Transverse colon (tissue), 4 donors: ENCODE data around the gene TBX5. TPM values are rescaled to one million over a fixed set of nuclear protein-coding genes. Genes with fewer than 3 reads are reported as not detected.

ENCODE experiments used
- DNase-seq: peaks from one replicate; pipeline ENCODE4 v3.0.0-alpha.2; 2019
- H3K27ac ChIP-seq, 4 donors: fragments of 200-600 bp; sonication (generic); 2 replicates each; pipeline ENCODE4 v1.5.1; 2016 to 2018; ENCODE audit warnings: inconsistent platforms in 4 of 4
- H3K27me3 ChIP-seq: fragments of 200-600 bp; sonication (generic); 2 replicates; pipeline ENCODE4 v1.5.1; 2017; ENCODE audit warnings: inconsistent platforms
- H3K36me3 ChIP-seq, 4 donors: fragments of 200-600 bp; sonication (generic); 2 replicates each; pipeline ENCODE4 v1.5.1; 2017 to 2019; ENCODE audit warnings: inconsistent platforms in 4 of 4
- H3K4me1 ChIP-seq, 4 donors: fragments of 200-600 bp; sonication (generic); 2 replicates each; pipeline ENCODE4 v1.5.1; 2017 to 2020; ENCODE audit warnings: inconsistent platforms in 4 of 4
- H3K4me3 ChIP-seq, 4 donors: fragments of 200-600 bp; sonication (generic); 1 replicate in 1 of 4; 2 replicates in 3 of 4; pipeline versions ENCODE4 v1.5.1 to v1.6.1; 2017 to 2019; ENCODE audit warnings: inconsistent platforms in 4 of 4
- H3K9me3 ChIP-seq, 2 donors: fragments of 200-600 bp; sonication (generic); 2 replicates each; pipeline ENCODE4 v1.5.1; 2017 to 2019; ENCODE audit warnings: inconsistent platforms in 2 of 2
- CTCF ChIP-seq, 5 experiments: fragments of 200-600 bp in 3 of 5; fragments of 450-650 bp in 2 of 5; sonication (generic) in 3 of 5; IDR thresholded peaks; 1 replicate in 2 of 5; 2 replicates in 3 of 5; pipeline ENCODE4 v1.5.1; 2016 to 2017; ENCODE audit warnings: antibody characterized with exemption in 5 of 5, inconsistent platforms in 3 of 5, mild to moderate bottlenecking in 2 of 5, moderate library complexity in 1 of 5
- EP300 ChIP-seq: sonication (generic); formaldehyde crosslinking; IDR thresholded peaks from one replicate; pipeline ENCODE4 v1.6.1; 2017; ENCODE audit warnings: antibody characterized with exemption, low read depth
- POLR2A ChIP-seq: fragments of 450-650 bp; IDR thresholded peaks from one replicate; pipeline ENCODE4 v1.6.1; 2016; ENCODE audit warnings: antibody characterized with exemption, mild to moderate bottlenecking, moderate library complexity
- POLR2AphosphoS5 ChIP-seq, 3 donors: sonication (generic); formaldehyde crosslinking; IDR thresholded peaks; one replicate each; pipeline ENCODE4 v1.6.1; 2016; ENCODE audit warnings: antibody characterized with exemption in 3 of 3
- WGBS, 2 donors: methylation state at CpG; one replicate each; pipeline ENCODE4 v1.1.5; 2018; ENCODE audit warnings: low coverage in 1 of 2; 5-methylcytosine and 5-hydroxymethylcytosine counted together
- in situ Hi-C, 4 donors: fragments of 200-750 bp; cut with MboI; loops; one replicate each; pipeline versions ENCODE4 v1.15.0 to v1.15.1; 2017; ENCODE audit warnings: low sequenced_read_pairs in 3 of 4, low pct_ligation_motif_present in 1 of 4, low pct_unique_long_range_greater_than_20kb in 1 of 4
- intact Hi-C: fragments of 100-400 bp; cut with DNase I; formaldehyde crosslinking; loops from one replicate; pipeline ENCODE4 v1.15.1; 2023; ENCODE audit warnings: low total_unique reads
- total RNA-seq, 4 donors: library from RNA; depleted of rRNA; stranded (reverse); fragments of >200 nt; gene quantifications; one replicate each; pipeline ENCODE4 v1.1.0, GENCODE V29; 2016

The TBX5 gene
- total RNA-seq, 4 donors from 2014 or later: not detected

- no peaks in the 10 kb centered on the region for H3K36me3 ChIP-seq
- H3K4me3 ChIP-seq: no peak overlapping the region
- TF ChIP-seq POLR2A: no peak
- no peak for TF ChIP-seq CTCF (IDR thresholded peaks at IDR 0.05)
- TF ChIP-seq POLR2AphosphoS5 (IDR thresholded peaks at IDR 0.05): no peak
- no peak for TF ChIP-seq EP300
- no peak overlapping the region for H3K27ac ChIP-seq
- no peaks in the 10 kb centered on the region for H3K9me3 ChIP-seq
- no peak for DNase-seq
- intact Hi-C loops: no loop called here
- no peaks in the 10 kb centered on the region for H3K4me1 ChIP-seq
- peaks cover 100% of the 10 kb centered on the region for H3K27me3 ChIP-seq
- in situ Hi-C loops: no loop called here
- 49% methylated on average over 46 of the region's 50 CpGs; no CpG with 5 or more reads in 1 of the 2 donors for WGBS, 2 donors
Observed at GRCh38 chr12:114396153-114396868, 9.6 kb downstream of the TBX5 start.

- Histone ChIP-seq H3K27ac (no peak overlapping the region), H3K36me3 (no peaks in the 10 kb centered on the region), H3K27me3 (peaks cover 100% of the 10 kb centered on the region), H3K9me3 (no peaks in the 10 kb centered on the region), H3K4me1 (no peaks in the 10 kb centered on the region), H3K4me3 (no peak overlapping the region)
- in situ Hi-C loops: no loop called here
- no peak for TF ChIP-seq POLR2AphosphoS5 (IDR thresholded peaks at IDR 0.05)
- TF ChIP-seq EP300: no peak
- no peak for TF ChIP-seq POLR2A
- TF ChIP-seq CTCF (IDR thresholded peaks at IDR 0.05): no peak
- DNase-seq: no peak
- intact Hi-C loops: no loop called here
- 23% methylated on average over 16 of the region's 17 CpGs; no CpG with 5 or more reads in 1 of the 2 donors for WGBS, 2 donors
Observed at GRCh38 chr12:114395755-114396152, 10.2 kb downstream of the TBX5 start.

- intact Hi-C loops: no loop called here
- no peak overlapping the region for H3K27ac ChIP-seq
- no peaks in the 10 kb centered on the region for H3K36me3 ChIP-seq
- H3K4me1 ChIP-seq: no peaks in the 10 kb centered on the region
- H3K27me3 ChIP-seq: peaks cover 100% of the 10 kb centered on the region
- in situ Hi-C loops: no loop called here
- no peak overlapping the region for H3K4me3 ChIP-seq
- TF ChIP-seq POLR2AphosphoS5 (IDR thresholded peaks at IDR 0.05): no peak
- TF ChIP-seq CTCF (IDR thresholded peaks at IDR 0.05): no peak
- TF ChIP-seq EP300: no peak
- TF ChIP-seq POLR2A: no peak
- H3K9me3 ChIP-seq: no peaks in the 10 kb centered on the region
- no peak for DNase-seq
- 6 to 11% methylated on average over 5 to 6 of the region's 6 CpGs for WGBS, 2 donors
Observed at GRCh38 chr12:114395233-114395632, 10.7 kb downstream of the TBX5 start.

GRCh38 chr12:114393569-114393968 lies 12.4 kb downstream of the TBX5 start:
- Histone ChIP-seq H3K27ac (no peak overlapping the region), H3K9me3 (no peaks in the 10 kb centered on the region), H3K4me3 (no peak overlapping the region), H3K27me3 (peaks cover 89% of the 10 kb centered on the region), H3K4me1 (no peaks in the 10 kb centered on the region), H3K36me3 (no peaks in the 10 kb centered on the region)
- TF ChIP-seq CTCF (IDR thresholded peaks at IDR 0.05) (no peak), EP300 (no peak), POLR2AphosphoS5 (IDR thresholded peaks at IDR 0.05) (no peak), POLR2A (no peak)
- 0 to 21% methylated on average over 1 to 4 of the region's 4 CpGs for WGBS, 2 donors
- DNase-seq: no peak
- in situ Hi-C loops: no loop called here
- intact Hi-C loops: no loop called here
